Type B pancreatic cell (in vitro differentiated cells): ENCODE data around the gene IGF1R. TPM values are rescaled to one million over a fixed set of nuclear protein-coding genes. Genes with fewer than 3 reads are reported as not detected.
"Not testable (repeated sequence)": the region's sequence is repeated elsewhere in the genome, so short reads cannot be mapped to it uniquely, and the experiment has no call there.

Source experiments
- DNase-seq: peaks from one replicate; pipeline ENCODE4 v3.0.0; 2021; ENCODE audit warnings: mixed read lengths; ENCODE audit not compliant: unreplicated experiment; ENCODE audit errors: extremely low spot score
- H3K27ac Mint-ChIP-seq: 2 replicates; pipeline ENCODE4 v1.8.0; 2021; ENCODE audit warnings: mild to moderate bottlenecking, mixed read lengths
- H3K27me3 Mint-ChIP-seq: 2 replicates; pipeline ENCODE4 v1.8.0; 2021; ENCODE audit warnings: mixed read lengths
- H3K36me3 Mint-ChIP-seq: 2 replicates; pipeline ENCODE4 v1.8.0; 2021; ENCODE audit warnings: mixed read lengths
- H3K4me1 Mint-ChIP-seq: one replicate; pipeline ENCODE4 v1.8.0; 2021; ENCODE audit warnings: mixed read lengths; ENCODE audit not compliant: unreplicated experiment
- H3K4me3 Mint-ChIP-seq: 2 replicates; pipeline ENCODE4 v1.8.0; 2021; ENCODE audit warnings: mild to moderate bottlenecking, mixed read lengths
- H3K9me3 Mint-ChIP-seq: 2 replicates; pipeline ENCODE4 v1.8.0; 2021; ENCODE audit warnings: mixed read lengths
- total RNA-seq: library from RNA; stranded (reverse); gene quantifications from 2 replicates; pipeline ENCODE4 v1.2.1, GENCODE V29; 2021; ENCODE audit warnings: low replicate concordance
- TF ChIP-seq, protein P1 (sequence below): fragments of 200-600 bp; sonication (generic); conservative IDR thresholded peaks from 2 replicates; pipeline ENCODE4 v1.5.0; 2021; ENCODE audit warnings: antibody characterized with exemption, mild to moderate bottlenecking

Gene IGF1R
- total RNA-seq, 1 donor from 2014 or later = 87.1 TPM

DNA sequence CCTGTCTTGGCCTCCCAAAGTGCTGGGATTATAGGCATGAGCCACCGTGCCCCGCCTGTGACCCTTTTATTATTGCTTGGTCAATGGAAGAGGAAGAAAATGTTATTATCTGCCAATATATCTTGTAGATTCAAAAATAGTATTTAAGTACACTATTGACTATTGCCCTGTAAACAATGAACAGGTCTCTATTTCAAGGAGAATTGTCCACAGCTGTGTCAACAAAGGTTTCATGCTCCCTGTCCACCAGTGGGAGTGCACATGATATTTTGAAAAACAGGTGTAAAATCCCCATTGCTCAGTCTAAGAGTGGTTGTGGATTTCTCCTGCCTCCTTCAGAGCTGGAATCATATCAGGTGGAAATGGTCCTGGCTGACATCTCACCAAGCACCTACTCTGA lies 36.5 kb upstream of the IGF1R start:
- Mint-ChIP-seq H3K27me3 (no peaks in the 10 kb centered on the region), H3K9me3 (no peaks in the 10 kb centered on the region), H3K4me3 (no peak overlapping the region), H3K27ac (no peak overlapping the region), H3K4me1 (no peaks in the 10 kb centered on the region), H3K36me3 (no peaks in the 10 kb centered on the region)
- DNase-seq = no peak
- TF ChIP-seq, protein P1, sequence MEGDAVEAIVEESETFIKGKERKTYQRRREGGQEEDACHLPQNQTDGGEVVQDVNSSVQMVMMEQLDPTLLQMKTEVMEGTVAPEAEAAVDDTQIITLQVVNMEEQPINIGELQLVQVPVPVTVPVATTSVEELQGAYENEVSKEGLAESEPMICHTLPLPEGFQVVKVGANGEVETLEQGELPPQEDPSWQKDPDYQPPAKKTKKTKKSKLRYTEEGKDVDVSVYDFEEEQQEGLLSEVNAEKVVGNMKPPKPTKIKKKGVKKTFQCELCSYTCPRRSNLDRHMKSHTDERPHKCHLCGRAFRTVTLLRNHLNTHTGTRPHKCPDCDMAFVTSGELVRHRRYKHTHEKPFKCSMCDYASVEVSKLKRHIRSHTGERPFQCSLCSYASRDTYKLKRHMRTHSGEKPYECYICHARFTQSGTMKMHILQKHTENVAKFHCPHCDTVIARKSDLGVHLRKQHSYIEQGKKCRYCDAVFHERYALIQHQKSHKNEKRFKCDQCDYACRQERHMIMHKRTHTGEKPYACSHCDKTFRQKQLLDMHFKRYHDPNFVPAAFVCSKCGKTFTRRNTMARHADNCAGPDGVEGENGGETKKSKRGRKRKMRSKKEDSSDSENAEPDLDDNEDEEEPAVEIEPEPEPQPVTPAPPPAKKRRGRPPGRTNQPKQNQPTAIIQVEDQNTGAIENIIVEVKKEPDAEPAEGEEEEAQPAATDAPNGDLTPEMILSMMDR = no peak

DNA sequence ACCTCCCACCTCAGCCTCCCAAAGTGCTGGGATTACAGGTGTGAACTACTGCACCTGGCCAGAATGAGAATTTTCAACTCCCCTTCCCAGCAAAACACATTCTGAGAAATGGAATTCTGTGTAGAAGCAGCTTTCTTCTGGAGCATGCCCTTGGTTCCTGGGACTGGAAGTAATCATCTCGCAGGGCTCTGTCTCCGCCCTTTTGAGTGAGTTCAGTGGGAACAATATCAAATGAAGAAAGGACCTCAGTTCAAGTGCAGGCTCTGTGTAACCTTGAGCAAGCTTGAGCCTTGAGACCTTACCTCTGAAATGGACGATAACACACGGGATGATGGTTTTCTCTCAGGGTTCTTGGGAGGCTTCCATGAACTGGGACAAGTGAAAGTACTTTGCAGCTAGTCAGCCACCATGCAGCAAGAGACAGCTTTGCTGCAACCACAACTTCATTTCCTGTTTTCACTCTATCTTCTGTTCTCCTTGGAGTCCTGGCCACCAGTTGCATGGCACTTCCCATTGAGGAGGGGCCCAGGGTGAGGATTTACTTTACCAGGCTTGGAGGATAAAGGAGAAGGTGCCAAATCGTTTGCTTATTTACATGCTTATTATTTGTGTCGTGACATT lies 35.7 kb upstream of the IGF1R start:
- H3K4me1 Mint-ChIP-seq = no peaks in the 10 kb centered on the region
- H3K27ac Mint-ChIP-seq = no peak overlapping the region
- no peak overlapping the region for H3K4me3 Mint-ChIP-seq
- TF ChIP-seq, protein P1 = no peak
- no peaks in the 10 kb centered on the region for H3K36me3 Mint-ChIP-seq
- no peaks in the 10 kb centered on the region for H3K9me3 Mint-ChIP-seq
- no peak for DNase-seq
- no peaks in the 10 kb centered on the region for H3K27me3 Mint-ChIP-seq

DNA sequence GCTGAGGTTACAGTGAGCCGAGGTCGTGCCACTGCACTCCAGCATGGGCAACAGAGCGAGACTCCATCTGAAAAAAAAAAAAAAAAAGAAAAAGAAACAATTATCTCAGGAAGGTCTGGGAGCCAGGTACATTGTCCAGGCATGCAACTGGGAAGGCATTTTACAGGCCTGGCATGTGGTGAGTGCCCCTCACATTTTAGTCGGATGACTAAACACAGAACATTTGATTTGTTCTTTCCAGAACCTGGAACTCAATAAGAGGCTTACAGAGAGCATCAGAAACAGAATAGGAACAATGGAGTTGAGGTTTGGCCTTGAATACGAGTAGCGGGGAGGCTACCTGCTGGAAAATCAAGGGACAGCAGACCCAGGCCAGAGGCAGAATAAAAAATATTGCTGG lies 33.7 kb upstream of the IGF1R start:
- Mint-ChIP-seq H3K36me3 (no peaks in the 10 kb centered on the region), H3K27ac (no peak overlapping the region), H3K9me3 (no peaks in the 10 kb centered on the region), H3K4me3 (no peak overlapping the region), H3K4me1 (no peaks in the 10 kb centered on the region), H3K27me3 (no peaks in the 10 kb centered on the region)
- TF ChIP-seq, protein P1 = no peak
- DNase-seq = peak; percentile 15

DNA sequence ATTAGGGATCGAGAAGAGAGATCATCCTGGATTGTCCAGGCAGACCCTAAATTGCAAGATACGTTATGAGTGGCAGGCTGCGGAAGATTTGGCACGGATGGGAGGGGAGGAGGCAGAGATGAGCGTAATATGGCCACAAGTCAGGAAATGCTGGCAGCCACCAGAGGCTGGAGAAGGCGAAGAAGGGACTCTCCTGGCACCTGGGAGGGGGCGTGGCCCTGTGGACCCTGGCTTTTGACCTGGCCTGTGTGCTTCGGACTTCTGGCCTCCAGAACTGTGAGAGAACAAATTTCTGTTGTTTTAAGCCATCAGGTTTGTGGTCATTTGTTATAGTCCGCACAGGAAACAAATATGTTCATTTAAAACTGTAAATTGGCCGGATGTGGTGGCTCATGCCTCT lies 31.9 kb upstream of the IGF1R start:
- peak; percentile 53 for DNase-seq
- no peak overlapping the region for H3K27ac Mint-ChIP-seq
- TF ChIP-seq, protein P1 = no peak
- H3K36me3 Mint-ChIP-seq = no peaks in the 10 kb centered on the region
- no peak overlapping the region for H3K4me3 Mint-ChIP-seq
- peaks cover 3% of the 10 kb centered on the region for H3K27me3 Mint-ChIP-seq
- no peaks in the 10 kb centered on the region for H3K9me3 Mint-ChIP-seq
- peaks cover 6% of the 10 kb centered on the region for H3K4me1 Mint-ChIP-seq

DNA sequence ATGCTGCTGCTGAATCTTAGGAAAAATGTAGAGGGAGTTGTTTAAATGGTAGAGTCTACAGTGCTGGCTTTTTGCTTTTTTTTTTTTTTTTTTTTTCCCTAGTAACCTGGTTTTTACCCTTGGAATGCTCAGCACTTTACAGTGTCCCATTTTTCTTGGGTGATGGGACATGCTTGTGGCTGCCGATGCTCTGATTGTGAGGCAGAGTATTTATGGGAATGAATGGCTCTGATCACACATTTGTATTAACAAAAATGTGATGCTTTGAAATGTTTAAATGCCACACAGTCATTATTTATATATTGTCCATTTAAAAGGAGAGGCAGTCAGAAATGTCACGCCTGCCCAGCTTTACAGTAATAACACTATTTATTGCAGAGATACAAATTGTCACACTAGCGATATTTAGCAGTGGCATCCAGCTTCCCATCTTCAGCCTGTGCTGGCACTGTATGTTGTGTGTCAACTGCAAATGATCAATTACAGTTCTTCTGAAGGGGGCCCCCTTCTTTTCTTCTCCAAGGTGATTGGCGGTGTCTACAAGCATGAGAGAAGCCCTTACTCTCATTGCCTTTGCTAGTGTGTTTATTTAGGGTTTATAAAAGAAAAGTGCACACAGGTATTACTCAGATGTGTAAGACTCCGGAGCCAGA lies 30.9 kb upstream of the IGF1R start:
- TF ChIP-seq, protein P1 = no peak
- DNase-seq = no peak
- Mint-ChIP-seq H3K27me3 (peaks cover 3% of the 10 kb centered on the region), H3K4me1 (peaks cover 6% of the 10 kb centered on the region), H3K36me3 (no peaks in the 10 kb centered on the region), H3K27ac (no peak overlapping the region), H3K9me3 (no peaks in the 10 kb centered on the region), H3K4me3 (no peak overlapping the region)

DNA sequence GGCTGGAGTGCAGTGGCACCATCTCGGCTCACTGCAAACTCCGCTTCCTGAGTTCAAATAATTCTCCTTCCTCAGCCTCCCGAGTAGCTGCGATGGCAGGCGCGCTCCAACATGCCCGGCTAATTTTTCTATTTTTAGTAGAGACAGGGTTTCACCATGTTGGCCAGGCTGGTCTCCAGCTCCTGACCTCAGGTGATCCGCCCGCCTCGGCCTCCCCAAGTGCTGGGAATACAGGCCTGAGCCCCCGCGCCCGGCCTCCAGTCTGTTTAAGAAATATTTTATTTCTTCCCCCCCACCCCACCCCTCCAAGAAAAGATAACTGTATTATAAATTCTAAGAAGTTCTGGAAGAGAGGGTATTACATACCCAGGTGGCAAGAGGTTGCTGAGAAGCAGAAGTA lies 29.8 kb upstream of the IGF1R start:
- H3K27ac Mint-ChIP-seq, H3K4me1 Mint-ChIP-seq, H3K9me3 Mint-ChIP-seq, H3K4me3 Mint-ChIP-seq, H3K27me3 Mint-ChIP-seq, H3K36me3 Mint-ChIP-seq: not testable (repeated sequence)
- DNase-seq = peak; percentile 29
